Measurements from ENCODE around the gene RPL31. TPM values are rescaled to one million over a fixed set of nuclear protein-coding genes. Genes with fewer than 3 reads are reported as not detected.

The RPL31 gene
- total and polyA plus RNA-seq, 9 of the 15 experiments (the other 6 are each of a cell fraction or from before 2014, with no cell fraction given): 1,176 to 6,037 (median 2,997) TPM

DNA sequence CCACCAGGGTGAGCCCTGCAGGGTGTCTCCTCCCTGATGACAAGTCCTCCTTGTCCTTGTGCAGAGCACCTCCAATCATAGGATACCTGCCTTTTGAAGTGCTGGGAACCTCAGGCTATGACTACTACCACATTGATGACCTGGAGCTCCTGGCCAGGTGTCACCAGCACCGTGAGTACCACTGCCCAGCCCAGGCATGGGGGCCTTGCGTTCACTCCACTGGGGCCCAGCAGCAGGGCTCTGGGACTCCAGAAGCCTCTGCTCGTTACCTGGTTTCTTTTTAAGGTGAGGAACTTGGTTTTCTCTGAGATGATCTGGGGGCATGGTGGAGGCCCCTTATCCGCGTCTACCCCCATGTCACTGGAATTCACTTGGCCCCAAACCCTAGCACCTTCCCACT is 36.5 kb upstream of the RPL31 start (continued):
- no peak for TF ChIP-seq ARHGAP35 (IDR thresholded peaks at IDR 0.05; ENCODE audit: partially characterized antibody)
- TF ChIP-seq KDM2B (CRISPR knock-in tag; IDR thresholded peaks at IDR 0.05): no peak
- TF ChIP-seq, protein P1, sequence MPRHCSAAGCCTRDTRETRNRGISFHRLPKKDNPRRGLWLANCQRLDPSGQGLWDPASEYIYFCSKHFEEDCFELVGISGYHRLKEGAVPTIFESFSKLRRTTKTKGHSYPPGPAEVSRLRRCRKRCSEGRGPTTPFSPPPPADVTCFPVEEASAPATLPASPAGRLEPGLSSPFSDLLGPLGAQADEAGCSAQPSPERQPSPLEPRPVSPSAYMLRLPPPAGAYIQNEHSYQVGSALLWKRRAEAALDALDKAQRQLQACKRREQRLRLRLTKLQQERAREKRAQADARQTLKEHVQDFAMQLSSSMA (CRISPR knock-in tag; IDR thresholded peaks at IDR 0.05): no peak

GRCh38 chr2:100967716-100968115 is 34.4 kb upstream of the RPL31 start:
- H3K4me1 ChIP-seq (replicated peaks in 1 of 2; ENCODE audit: control insufficient read depth in 2 of 2, insufficient read depth in 2 of 2, low read length in 2 of 2): peaks cover 0 to 3% of the 10 kb centered on the region in 2 experiments; a peak in 1 of 5 replicates
- BruUV-seq (replicated peaks): no TSS peak
- in situ Hi-C loops (cut with MboI): no loop called here
- no peaks in the 10 kb centered on the region for H3K79me2 ChIP-seq (ENCODE audit: control insufficient read depth, insufficient read depth, low read length)
- no peak for FAIRE-seq
- intact Hi-C loops (cut with micrococcal nuclease): no loop called here
- TF ChIP-seq, protein P2, sequence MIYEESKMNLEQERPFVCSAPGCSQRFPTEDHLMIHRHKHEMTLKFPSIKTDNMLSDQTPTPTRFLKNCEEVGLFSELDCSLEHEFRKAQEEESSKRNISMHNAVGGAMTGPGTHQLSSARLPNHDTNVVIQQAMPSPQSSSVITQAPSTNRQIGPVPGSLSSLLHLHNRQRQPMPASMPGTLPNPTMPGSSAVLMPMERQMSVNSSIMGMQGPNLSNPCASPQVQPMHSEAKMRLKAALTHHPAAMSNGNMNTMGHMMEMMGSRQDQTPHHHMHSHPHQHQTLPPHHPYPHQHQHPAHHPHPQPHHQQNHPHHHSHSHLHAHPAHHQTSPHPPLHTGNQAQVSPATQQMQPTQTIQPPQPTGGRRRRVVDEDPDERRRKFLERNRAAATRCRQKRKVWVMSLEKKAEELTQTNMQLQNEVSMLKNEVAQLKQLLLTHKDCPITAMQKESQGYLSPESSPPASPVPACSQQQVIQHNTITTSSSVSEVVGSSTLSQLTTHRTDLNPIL (CRISPR knock-in tag; IDR thresholded peaks at IDR 0.05): no peak
- TF ChIP-seq SPI1 (IDR thresholded peaks at IDR 0.05; ENCODE audit: borderline replicate concordance, low read depth, low read length): no peak
- TF ChIP-seq CEBPZ (IDR thresholded peaks at IDR 0.05; ENCODE audit: borderline replicate concordance, low read depth, low read length): no peak
- no peak for TF ChIP-seq ZNF324 (CRISPR knock-in tag; IDR thresholded peaks at IDR 0.05)
- no peak for TF ChIP-seq XRCC3 (IDR thresholded peaks at IDR 0.05)
- TF ChIP-seq ZNF830 (CRISPR knock-in tag; IDR thresholded peaks at IDR 0.05): no peak
- no peak for TF ChIP-seq ZNF644 (tag; IDR thresholded peaks at IDR 0.05; ENCODE audit: low read depth)
- TF ChIP-seq ETV6 (IDR thresholded peaks at IDR 0.05; ENCODE audit: borderline replicate concordance in 1 of 2, low read depth in 2 of 2, low read length in 1 of 2): no peak
- no peak for TF ChIP-seq ETV6 (CRISPR knock-in tag; IDR thresholded peaks at IDR 0.05; ENCODE audit: borderline replicate concordance)
- no peak for TF ChIP-seq SRSF7 (optimal IDR thresholded peaks at IDR 0.05; ENCODE audit: low read depth, low read length)
- TF ChIP-seq ZNF79 (CRISPR knock-in tag; IDR thresholded peaks at IDR 0.05; ENCODE audit: low read depth): no peak
- no peak for TF ChIP-seq CHD2 (IDR thresholded peaks at IDR 0.05; ENCODE audit: low read depth, low read length)
- TF ChIP-seq CC2D1A (IDR thresholded peaks at IDR 0.05): no peak
- TF ChIP-seq DMBX1 (CRISPR knock-in tag; IDR thresholded peaks at IDR 0.05; ENCODE audit: borderline replicate concordance): no peak
- TF ChIP-seq BHLHE40 (IDR thresholded peaks at IDR 0.05; ENCODE audit: low read length): no peak
- TF ChIP-seq NELFE (IDR thresholded peaks at IDR 0.05; ENCODE audit: insufficient read depth, insufficient read length): no peak
- no peaks in the 10 kb centered on the region for H3K9me3 ChIP-seq (replicated peaks; ENCODE audit: control insufficient read depth, insufficient read depth, low read depth, low read length)
- no peak overlapping the region for H3K9ac ChIP-seq (ENCODE audit: insufficient read depth in 1 of 2, low read depth in 2 of 2, low read length in 2 of 2)
- DNase-seq (ENCODE audit: extremely low read depth in 1 of 4, low spot score in 3 of 4): no peak
- H2AFZ ChIP-seq (ENCODE audit: low read depth, low read length): no peak overlapping the region
- H3K4me3 ChIP-seq: no peak overlapping the region
- H3K4me2 ChIP-seq (ENCODE audit: insufficient read depth, low read length): no peak overlapping the region
- H3K9me1 ChIP-seq (ENCODE audit: control insufficient read depth, insufficient read depth, low read length): no peaks in the 10 kb centered on the region
- 2% methylated on average over 8 of the region's 8 CpGs for WGBS (ENCODE audit: insufficient coverage, low coverage, missing lambda C conversion rate)
- H4K20me1 ChIP-seq (replicated peaks; ENCODE audit: control insufficient read depth, insufficient read depth, low read length): no peaks in the 10 kb centered on the region
- CTCF ChIA-PET (ENCODE audit: low intra/inter-chr PET ratio): no interaction called here
- H3K36me3 ChIP-seq (ENCODE audit: control insufficient read depth, insufficient read depth, low read length): no peaks in the 10 kb centered on the region
- ATAC-seq: no peak
- no peak overlapping the region for H3K27ac ChIP-seq (ENCODE audit: extremely low read depth, low read depth, low read length)
- peaks cover 50 to 80% of the 10 kb centered on the region in 2 experiments; a peak in 4 of 5 replicates for H3K27me3 ChIP-seq (ENCODE audit: control insufficient read depth in 2 of 2, insufficient read depth in 2 of 2, low read length in 2 of 2)
- POLR2A ChIA-PET: no interaction called here
